Stimulated activated CD8-positive, alpha-beta memory T cell treated with anti-CD3 and anti-CD28 coated beads, Interleukin-12 subunit alpha, Interleukin-12 subunit beta, amount 100 ng/mL, for 24 hours (primary cell): ENCODE data around the gene TBC1D2B.

Source experiments
- DNase-seq: peaks from one replicate; pipeline ENCODE4 v3.0.0-alpha.2; 2020; ENCODE audit errors: extremely low read depth

Gene TBC1D2B

GRCh38 chr15:78034495-78035191 lies 42.9 kb downstream of the TBC1D2B start:
- DNase-seq, result peak; percentile 71

GRCh38 chr15:78033864-78034263 lies 43.6 kb downstream of the TBC1D2B start:
- no peak for DNase-seq

- DNase-seq, result no peak
Observed at GRCh38 chr15:78032671-78033070, 44.8 kb downstream of the TBC1D2B start.

- no peak for DNase-seq
Observed at GRCh38 chr15:78024883-78025282, 52.6 kb downstream of the TBC1D2B start.

- DNase-seq, result no peak
Observed at GRCh38 chr15:78024519-78024870, 53.0 kb downstream of the TBC1D2B start.

- no peak for DNase-seq
Observed at GRCh38 chr15:78023865-78024518, 53.5 kb downstream of the TBC1D2B start.

GRCh38 chr15:78023081-78023665 lies 54.3 kb downstream of the TBC1D2B start:
- DNase-seq, result no peak

GRCh38 chr15:78021761-78022160 lies 55.8 kb downstream of the TBC1D2B start:
- no peak for DNase-seq

- DNase-seq, result no peak
Observed at GRCh38 chr15:78020007-78020406, 57.5 kb downstream of the TBC1D2B start.

GRCh38 chr15:78018946-78019644 lies 58.4 kb downstream of the TBC1D2B start:
- DNase-seq, result no peak

GRCh38 chr15:78018445-78018844 lies 59.1 kb downstream of the TBC1D2B start:
- DNase-seq, result no peak

- DNase-seq, result no peak
Observed at GRCh38 chr15:78016860-78017259, 60.7 kb downstream of the TBC1D2B start.

- DNase-seq, result no peak
Observed at GRCh38 chr15:78012643-78013077, 64.9 kb downstream of the TBC1D2B start.

GRCh38 chr15:78010067-78010466 lies 67.4 kb downstream of the TBC1D2B start:
- DNase-seq, result no peak

GRCh38 chr15:78007964-78008886 lies 69.3 kb downstream of the TBC1D2B start:
- DNase-seq, result no peak

GRCh38 chr15:78007211-78007931 lies 70.1 kb downstream of the TBC1D2B start:
- DNase-seq, result no peak

- no peak for DNase-seq
Observed at GRCh38 chr15:78006567-78007205, 70.8 kb downstream of the TBC1D2B start.

GRCh38 chr15:78004919-78005634 lies 72.4 kb downstream of the TBC1D2B start:
- no peak for DNase-seq

- DNase-seq, result no peak
Observed at GRCh38 chr15:78004222-78004727, 73.2 kb downstream of the TBC1D2B start.
